HG03280 (cell line): ENCODE measurements around the gene MRPL19.
"Not testable (repeated sequence)": the region's sequence is repeated elsewhere in the genome, so short reads cannot be mapped to it uniquely, and the experiment has no call there.

Experiments used
- ATAC-seq: cut with Tn5 transposase; IDR thresholded peaks from one replicate; pipeline ENCODE4 v1.9.1; 2021; ENCODE audit warnings: mild to moderate bottlenecking, moderate library complexity; ENCODE audit not compliant: unreplicated experiment

The MRPL19 gene

GRCh38 chr2:75657798-75658197 is 11.2 kb downstream of the MRPL19 start:
- ATAC-seq = no peak

DNA sequence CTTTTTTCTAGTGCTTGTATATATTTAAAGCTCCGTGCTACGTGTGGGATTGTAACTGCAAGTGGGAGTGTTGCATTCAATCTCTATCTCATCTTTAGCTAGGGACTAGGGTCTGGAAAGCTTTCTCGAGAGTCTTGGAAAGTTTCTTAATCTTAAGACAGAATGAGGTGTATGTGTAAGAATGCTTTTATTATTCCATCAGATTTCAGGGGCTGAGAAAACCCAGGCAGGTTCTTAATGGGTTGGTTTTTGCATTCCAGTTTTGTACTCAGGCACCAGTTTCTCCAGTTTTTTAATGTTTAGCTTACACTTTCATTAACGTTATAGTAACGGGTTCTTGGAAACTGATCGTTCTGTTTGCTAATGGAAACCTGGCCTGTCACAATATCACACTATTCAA is 20.3 kb downstream of the MRPL19 start:
- ATAC-seq = no peak

DNA sequence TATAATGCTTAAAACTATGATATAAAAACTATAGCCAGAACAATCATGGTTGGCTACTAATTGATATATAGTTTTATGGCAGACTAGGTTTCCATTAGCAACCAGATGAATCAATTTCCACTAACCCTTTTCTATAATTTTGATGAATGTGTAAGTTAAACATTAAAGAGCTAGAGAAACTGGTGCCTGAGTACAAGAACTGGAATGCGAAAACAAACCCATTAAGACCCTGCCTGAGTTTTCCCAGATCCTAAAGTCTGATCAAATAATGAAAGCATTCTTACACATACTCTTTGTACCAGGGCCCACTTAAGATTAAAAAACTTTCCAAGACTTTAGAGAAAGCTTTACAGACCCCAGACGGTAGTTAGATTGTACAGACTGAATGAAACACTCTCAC is 21.3 kb downstream of the MRPL19 start:
- ATAC-seq = no peak

GRCh38 chr2:75675423-75675822 is 28.8 kb downstream of the MRPL19 start:
- not testable (repeated sequence) for ATAC-seq

- ATAC-seq = no peak
Observed at GRCh38 chr2:75675908-75676307, 29.3 kb downstream of the MRPL19 start.

DNA sequence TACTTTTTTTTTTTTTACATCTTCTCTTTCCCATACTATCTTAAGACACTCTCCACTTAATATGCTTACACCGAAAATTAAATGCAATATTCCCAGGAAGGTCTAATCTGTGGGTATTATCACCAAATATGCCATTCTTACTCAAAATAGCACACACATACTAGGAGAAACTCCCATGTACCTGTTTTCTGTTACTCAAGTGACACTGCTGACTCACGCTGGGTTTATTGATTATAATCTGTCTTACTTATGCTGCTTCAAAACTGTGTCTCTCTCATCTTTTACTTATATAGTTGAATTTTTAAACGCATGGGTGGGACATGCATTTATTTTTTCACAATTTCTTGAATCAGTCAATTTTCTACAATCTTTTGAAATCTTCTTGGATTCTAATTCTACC is 29.9 kb downstream of the MRPL19 start:
- no peak for ATAC-seq

DNA sequence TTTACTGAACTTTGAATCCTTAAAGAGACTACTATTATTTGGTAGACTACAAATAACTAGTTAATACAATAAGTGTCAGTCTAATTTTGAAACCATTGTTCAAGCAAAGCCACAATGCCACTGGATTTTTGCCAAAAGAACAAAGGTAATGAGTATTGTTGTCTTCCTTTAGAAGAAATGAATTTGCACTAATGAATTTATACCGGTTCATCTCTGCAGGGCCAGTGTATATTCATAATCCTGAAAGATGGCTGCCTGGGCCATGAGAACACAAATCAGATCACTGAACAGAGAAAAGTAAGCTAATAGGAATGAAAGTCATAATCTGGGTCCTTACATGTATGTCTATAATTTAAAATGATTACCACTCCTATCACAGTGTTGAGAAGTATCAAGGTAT is 33.0 kb downstream of the MRPL19 start:
- ATAC-seq = no peak

DNA sequence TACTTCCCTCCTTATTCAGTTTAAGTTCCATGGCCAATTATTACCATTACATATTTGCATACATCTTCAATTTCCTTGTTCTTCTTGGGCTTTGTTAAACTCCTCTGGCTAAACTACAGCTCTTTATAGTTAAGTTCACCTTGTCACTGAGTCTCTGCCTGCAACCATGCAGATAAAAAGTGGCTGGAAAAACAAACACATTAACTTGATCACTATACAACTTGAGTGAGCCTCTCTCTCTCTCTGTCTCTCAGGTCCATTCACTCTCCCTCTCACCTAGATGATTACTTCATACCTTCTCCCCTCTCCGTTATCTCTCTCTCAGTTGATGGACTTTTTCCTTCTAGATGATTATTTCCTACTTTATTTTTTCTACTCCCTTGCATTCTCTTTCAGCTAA is 33.8 kb downstream of the MRPL19 start:
- ATAC-seq = no peak

GRCh38 chr2:75683430-75683829 is 36.8 kb downstream of the MRPL19 start:
- ATAC-seq = not testable (repeated sequence)

DNA sequence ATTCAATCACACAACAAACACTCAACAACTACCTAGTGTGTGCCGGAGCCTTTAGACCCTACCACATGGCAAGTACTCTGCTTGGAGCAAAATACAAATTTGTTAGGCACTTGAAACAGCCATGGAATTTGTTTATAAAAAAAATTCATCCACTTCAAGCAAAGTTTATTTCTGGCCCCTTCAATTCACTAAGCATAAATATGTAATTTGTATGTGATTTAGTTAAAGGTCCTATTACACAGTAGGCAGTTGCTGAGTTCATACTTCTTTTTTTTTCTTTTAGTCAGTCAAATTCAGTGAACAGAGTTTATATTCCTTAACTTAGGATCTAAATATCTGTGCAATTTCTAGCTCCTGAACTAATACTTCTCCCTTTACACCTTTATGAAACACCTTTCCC is 41.6 kb downstream of the MRPL19 start:
- ATAC-seq = no peak

DNA sequence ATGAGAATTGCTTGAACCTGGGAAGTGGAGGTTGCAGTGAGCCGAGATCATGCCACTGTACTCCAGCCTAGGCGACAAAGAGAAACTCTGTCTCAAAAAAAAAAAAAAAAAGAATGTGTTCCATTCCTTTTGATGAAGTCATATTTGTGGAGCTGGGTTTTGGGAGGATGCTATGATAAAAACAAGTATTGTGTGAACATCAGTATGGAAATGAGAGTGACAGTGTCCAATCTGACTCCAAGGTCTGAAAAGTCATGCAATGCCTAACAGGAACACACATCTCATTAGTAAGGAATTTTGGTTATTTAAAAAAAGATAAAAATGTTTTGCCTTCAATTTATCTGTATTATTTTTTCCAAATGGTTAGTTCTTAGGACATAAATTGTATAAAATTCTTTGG is 52.3 kb downstream of the MRPL19 start:
- ATAC-seq = no peak

DNA sequence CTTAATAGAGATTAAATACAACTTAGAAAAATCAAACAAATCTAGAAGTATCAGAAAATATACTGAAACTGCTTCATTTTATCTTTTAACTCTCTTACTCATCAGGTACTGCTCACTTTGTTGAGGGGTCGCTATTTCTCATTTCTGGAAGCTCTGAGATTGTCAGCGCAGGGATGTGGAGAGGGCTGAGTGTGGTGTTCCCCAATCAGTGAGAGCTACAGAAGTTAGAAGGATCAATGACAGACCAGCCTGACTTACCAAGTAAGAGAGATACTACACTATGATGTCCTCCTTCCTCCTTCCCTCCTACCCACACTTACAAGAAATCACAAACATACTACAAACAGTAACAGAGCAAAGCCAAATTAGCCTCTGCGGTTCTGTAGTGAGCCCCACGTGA is 56.0 kb downstream of the MRPL19 start:
- ATAC-seq = no peak

GRCh38 chr2:75703589-75704287 is 57.2 kb downstream of the MRPL19 start:
- ATAC-seq = no peak

- ATAC-seq = no peak
Observed at GRCh38 chr2:75705921-75706320, 59.3 kb downstream of the MRPL19 start.

DNA sequence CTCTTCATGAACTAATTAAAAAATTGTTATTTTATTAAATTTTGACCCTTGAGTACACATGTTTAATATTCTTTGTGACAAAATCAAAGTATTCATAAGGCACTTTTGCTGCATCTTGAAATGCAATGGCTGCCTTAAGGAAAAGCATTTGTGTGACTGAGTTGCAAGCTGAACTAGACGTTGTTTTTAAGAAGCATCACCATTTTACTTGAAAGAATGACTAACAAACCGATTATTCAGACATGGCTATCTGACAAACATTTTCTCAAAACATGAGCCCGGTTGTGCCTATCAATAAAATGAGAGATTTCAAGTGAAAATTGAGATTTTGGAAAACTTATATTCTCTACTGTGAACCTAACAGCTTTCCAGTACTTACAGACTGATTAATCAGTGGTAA is 61.3 kb downstream of the MRPL19 start:
- ATAC-seq = no peak

GRCh38 chr2:75709297-75709696 is 62.7 kb downstream of the MRPL19 start:
- no peak for ATAC-seq

DNA sequence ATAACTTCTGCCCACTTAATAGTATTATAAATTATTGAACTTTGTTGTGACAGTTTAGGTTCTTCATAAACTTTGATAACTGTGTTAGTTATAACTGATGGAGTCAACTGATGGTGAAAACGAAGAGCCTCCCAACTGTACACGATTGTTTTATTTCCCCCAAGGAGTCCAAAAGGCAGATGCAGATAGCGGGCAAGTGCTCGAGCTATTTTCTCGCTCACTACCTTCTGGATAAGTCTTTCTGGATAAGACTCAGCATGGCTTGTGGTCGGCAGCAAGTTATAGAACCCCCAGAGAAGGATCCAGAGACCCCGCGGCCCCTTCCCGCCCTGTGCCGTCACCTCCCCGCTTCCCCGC is 63.6 kb downstream of the MRPL19 start:
- no peak for ATAC-seq

DNA sequence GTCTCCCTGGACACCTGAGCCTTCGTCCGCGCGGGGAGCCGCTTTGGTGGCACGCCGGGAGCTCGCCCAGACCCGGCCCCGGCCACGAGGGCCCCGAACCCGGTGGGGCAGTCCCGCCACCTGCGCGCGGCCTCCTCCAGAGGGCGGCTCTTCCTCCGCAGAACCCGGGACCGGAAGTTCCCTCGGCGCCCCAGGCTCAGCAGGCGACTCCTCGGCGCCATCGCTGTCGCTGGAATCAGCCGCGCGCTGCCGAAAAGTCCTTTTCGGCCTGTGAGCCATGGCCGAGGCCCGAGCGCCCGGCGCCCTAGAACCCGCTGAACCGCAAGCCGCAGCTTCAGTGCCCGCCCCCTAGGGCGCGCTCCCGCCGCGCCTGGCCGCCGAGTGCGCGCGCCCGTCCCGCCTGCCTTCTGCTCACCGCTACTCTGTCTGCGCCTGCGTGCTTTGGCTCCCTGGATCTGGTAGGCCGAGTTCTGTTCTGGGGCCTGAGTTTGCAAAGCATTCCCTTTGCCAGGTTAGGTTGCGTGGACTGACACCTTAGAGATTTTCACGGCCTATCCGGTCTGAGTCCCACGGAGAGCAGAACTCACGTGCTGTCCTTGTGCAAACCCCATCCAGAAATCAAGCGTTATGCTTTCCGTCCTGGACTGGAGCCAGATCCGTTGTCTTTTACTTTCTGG is 64.1 kb downstream of the MRPL19 start, which contains the start of gene GCFC2:
Gene GCFC2, minus strand, starts transcription at position 339 of the 677 bp plus-strand sequence. Its CDS starts 60 bp downstream, at position 279.
- ATAC-seq = peak; percentile 94

DNA sequence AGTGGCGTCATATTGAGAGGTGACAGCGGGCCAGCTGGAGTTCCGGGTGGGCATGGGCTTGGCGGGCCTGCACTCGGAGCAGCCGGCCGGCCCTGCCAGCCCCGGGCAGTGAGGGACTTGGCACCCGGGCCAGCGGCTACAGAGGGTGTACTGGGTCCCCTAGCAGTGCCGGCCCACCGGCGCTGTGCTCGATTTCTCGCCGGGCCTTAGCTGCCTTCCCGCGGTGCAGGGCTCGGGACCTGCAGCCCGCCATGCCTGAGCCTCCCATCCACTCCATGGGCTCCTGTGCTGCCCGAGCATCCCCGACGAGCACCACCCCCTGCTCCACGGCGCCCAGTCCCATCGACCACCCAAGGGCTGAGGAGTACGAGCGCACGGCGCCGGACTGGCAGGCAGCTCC is 65.0 kb downstream of the MRPL19 start:
- ATAC-seq = not testable (repeated sequence)

GRCh38 chr2:75716406-75716805 is 69.8 kb downstream of the MRPL19 start:
- no peak for ATAC-seq

DNA sequence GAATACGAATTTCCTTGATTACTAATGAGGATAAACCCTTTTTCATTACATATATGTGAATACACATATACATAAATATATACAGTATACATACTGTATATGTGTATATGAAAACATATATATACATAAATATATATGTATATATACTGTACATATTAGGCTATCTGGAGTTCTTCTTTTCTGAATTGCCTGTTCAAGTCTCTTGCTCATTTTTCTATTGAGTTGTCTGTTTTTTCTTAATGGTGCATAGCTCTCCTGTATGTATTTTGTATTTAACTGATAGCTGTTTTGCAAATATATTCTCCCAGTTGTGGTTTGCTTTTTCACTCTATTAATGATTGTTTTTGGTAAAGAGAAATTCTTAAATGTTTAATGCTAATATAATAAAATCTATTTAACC is 73.0 kb downstream of the MRPL19 start:
- ATAC-seq = no peak

DNA sequence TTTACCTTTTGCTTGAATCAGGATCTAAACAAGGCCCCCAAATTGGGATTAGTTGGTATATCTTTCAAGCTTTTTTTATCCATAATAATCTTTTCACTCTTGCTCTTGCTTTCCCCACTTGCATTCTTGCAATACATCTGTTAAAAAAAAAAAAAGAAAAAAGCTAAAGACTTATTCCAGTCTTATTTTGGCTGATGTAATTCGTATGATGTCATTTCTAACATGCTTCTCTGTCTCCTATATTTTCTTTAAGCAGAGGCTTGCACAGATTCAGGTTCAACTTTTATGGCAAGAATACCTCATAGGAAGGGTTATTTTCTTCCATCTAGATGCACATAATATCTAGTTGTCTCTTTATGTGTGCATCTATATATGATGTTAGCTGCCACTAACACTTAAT is 73.9 kb downstream of the MRPL19 start:
- ATAC-seq = no peak

GRCh38 chr2:75722687-75723086 is 76.1 kb downstream of the MRPL19 start:
- no peak for ATAC-seq
